NT2/D1 (cell line): Measurements from ENCODE around the gene NUCB2.

Source experiments
- SUZ12 ChIP-seq: IDR thresholded peaks from 2 replicates; pipeline ENCODE4 v1.6.1; 2011; ENCODE audit not compliant: insufficient read length, insufficient read depth; ENCODE audit errors: extremely low read depth
- ZNF274 ChIP-seq: IDR thresholded peaks from 2 replicates; pipeline ENCODE4 v1.6.1; 2011; ENCODE audit warnings: mild to moderate bottlenecking, low read depth, low read length

DNA sequence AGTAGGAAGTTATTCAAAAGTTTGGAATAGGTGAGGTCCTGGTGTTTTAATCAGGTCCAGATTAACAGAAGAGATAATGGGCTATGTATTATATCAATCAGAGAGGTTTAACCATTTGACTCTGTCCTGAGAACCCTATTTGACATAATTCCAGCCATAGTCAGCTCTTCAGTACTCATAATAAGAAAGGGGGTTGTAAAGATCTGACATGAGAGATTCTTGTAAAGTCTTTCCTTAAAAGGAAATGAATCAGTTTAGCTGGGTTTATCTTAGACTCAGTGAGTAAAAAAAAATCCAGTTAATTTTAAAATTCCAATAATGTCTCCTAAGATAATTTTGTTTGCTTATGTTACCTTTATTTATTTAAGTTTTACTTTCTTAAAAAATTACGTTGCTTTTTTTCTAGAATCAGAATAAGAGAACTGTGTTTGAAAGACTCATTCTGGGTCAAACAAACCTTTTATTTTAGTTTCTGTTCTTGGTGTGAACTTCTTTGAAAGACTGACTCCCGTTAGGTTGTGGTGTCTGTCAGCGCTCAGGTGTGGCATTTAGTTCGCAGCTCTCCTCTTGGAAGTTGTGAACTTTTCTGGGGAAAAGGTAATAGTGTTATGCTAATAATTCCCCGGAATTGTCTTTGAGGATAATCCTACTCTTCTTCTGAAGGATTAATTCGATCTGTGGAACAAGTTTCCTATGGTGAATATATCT lies 20.5 kb downstream of the NUCB2 start:
- TF ChIP-seq SUZ12 (no peak), ZNF274 (no peak)
